ENCODE data around the gene PKP4. TPM values are rescaled to one million over a fixed set of nuclear protein-coding genes. Genes with fewer than 3 reads are reported as not detected.

Gene PKP4
- total RNA-seq, 2 experiments from 2014 or later, result 33.7 to 38.7 TPM

- Mint-ChIP-seq H3K27me3 (no peaks in the 10 kb centered on the region), H3K27ac (no peak overlapping the region), H3K4me3 (no peak overlapping the region), H3K9me3 (no peaks in the 10 kb centered on the region), H3K4me1 (ENCODE audit: low read depth) (peaks cover 18% of the 10 kb centered on the region), H3K36me3 (ENCODE audit: low read depth) (peaks cover 2% of the 10 kb centered on the region)
- CTCF ChIA-PET, result no interaction called here
- TF ChIP-seq, protein P1, sequence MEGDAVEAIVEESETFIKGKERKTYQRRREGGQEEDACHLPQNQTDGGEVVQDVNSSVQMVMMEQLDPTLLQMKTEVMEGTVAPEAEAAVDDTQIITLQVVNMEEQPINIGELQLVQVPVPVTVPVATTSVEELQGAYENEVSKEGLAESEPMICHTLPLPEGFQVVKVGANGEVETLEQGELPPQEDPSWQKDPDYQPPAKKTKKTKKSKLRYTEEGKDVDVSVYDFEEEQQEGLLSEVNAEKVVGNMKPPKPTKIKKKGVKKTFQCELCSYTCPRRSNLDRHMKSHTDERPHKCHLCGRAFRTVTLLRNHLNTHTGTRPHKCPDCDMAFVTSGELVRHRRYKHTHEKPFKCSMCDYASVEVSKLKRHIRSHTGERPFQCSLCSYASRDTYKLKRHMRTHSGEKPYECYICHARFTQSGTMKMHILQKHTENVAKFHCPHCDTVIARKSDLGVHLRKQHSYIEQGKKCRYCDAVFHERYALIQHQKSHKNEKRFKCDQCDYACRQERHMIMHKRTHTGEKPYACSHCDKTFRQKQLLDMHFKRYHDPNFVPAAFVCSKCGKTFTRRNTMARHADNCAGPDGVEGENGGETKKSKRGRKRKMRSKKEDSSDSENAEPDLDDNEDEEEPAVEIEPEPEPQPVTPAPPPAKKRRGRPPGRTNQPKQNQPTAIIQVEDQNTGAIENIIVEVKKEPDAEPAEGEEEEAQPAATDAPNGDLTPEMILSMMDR (IDR thresholded peaks at IDR 0.05), result no peak
- POLR2A ChIA-PET, result no interaction called here
- DNase-seq (no peak), ATAC-seq (no peak)
- intact Hi-C loops (cut with micrococcal nuclease), result no loop called here
Measured at GRCh38 chr2:158486150-158486969, 29.6 kb downstream of the PKP4 start.

DNA sequence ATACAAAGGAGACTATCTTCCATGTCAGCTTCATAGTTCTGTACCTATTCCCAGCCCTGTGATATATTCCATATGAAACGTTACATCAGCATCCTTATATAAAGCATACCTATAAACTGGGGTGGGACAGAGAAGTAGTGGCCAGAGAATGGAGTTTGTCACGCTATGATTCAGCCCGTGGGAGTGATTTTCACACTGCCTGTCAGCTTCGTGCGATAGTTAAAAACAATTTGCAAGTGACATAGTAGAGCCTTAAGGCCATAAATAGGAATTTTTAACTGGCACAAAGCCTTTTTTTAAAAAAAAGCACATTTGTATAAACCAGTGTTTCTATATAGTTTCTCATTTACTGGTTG lies 30.2 kb downstream of the PKP4 start:
- CTCF ChIA-PET, result no interaction called here
- no peaks in the 10 kb centered on the region for H3K9me3 Mint-ChIP-seq
- peaks cover 2% of the 10 kb centered on the region for H3K36me3 Mint-ChIP-seq (ENCODE audit: low read depth)
- H3K27me3 Mint-ChIP-seq, result no peaks in the 10 kb centered on the region
- POLR2A ChIA-PET, result no interaction called here
- H3K4me1 Mint-ChIP-seq (ENCODE audit: low read depth), result peaks cover 18% of the 10 kb centered on the region
- intact Hi-C loops (cut with micrococcal nuclease), result no loop called here
- TF ChIP-seq, protein P1 (IDR thresholded peaks at IDR 0.05), result no peak
- H3K27ac Mint-ChIP-seq, result no peak overlapping the region
- DNase-seq (no peak), ATAC-seq (no peak)
- H3K4me3 Mint-ChIP-seq, result no peak overlapping the region

DNA sequence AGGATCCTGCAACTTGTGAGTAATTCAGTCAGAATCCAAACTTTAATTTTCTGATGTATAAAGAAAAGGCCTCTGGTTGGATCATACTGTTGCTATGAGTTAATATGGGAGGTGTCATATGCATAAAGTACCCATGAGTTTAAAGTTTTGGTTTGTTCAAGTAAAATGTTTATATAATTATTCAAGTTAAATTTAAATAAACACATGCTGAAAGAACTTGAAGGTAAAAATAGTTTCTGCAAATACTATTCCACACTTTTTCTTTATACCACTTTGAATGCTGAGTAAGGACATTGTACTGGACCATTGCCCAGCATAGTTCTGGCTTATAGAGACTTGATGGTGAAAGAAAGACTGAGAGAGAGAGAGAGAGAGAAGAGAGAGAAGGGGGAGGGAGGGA lies 30.7 kb downstream of the PKP4 start:
- DNase-seq, result no peak
- POLR2A ChIA-PET, result no interaction called here
- intact Hi-C loops (cut with micrococcal nuclease), result no loop called here

GRCh38 chr2:158488442-158489216 lies 31.9 kb downstream of the PKP4 start:
- no peaks in the 10 kb centered on the region for H3K9me3 Mint-ChIP-seq
- H3K4me3 Mint-ChIP-seq, result no peak overlapping the region
- H3K27me3 Mint-ChIP-seq, result no peaks in the 10 kb centered on the region
- intact Hi-C loops (cut with micrococcal nuclease), result no loop called here
- no peak for DNase-seq
- ATAC-seq, result no peak
- TF ChIP-seq, protein P1 (IDR thresholded peaks at IDR 0.05), result no peak
- H3K36me3 Mint-ChIP-seq (ENCODE audit: low read depth), result peaks cover 2% of the 10 kb centered on the region
- peaks cover 18% of the 10 kb centered on the region for H3K4me1 Mint-ChIP-seq (ENCODE audit: low read depth)
- POLR2A ChIA-PET, result no interaction called here
- CTCF ChIA-PET, result no interaction called here
- no peak overlapping the region for H3K27ac Mint-ChIP-seq

More for the DNA sequence above, 30.7 kb downstream of the PKP4 start:
- Mint-ChIP-seq H3K4me1 (ENCODE audit: low read depth) (peaks cover 18% of the 10 kb centered on the region), H3K9me3 (no peaks in the 10 kb centered on the region), H3K27ac (no peak overlapping the region), H3K27me3 (no peaks in the 10 kb centered on the region), H3K4me3 (no peak overlapping the region), H3K36me3 (ENCODE audit: low read depth) (peaks cover 2% of the 10 kb centered on the region)
- CTCF ChIA-PET, result no interaction called here
- TF ChIP-seq, protein P1 (IDR thresholded peaks at IDR 0.05), result no peak
- no peak for ATAC-seq

Measured in activated CD8-positive, alpha-beta T cell treated with anti-CD3 and anti-CD28 coated beads for 36 hours (primary cell).